GM18499 (cell line): Measurements from ENCODE around the gene SIRT2.
"Not testable (repeated sequence)": the region's sequence is repeated elsewhere in the genome, so short reads cannot be mapped to it uniquely, and the experiment has no call there.

Experiments
- ATAC-seq: cut with Tn5 transposase; IDR thresholded peaks from one replicate; pipeline ENCODE4 v1.9.1; 2021; ENCODE audit warnings: moderate number of reproducible peaks; ENCODE audit not compliant: insufficient read depth, unreplicated experiment

The SIRT2 gene

GRCh38 chr19:38900743-38901190, 1.3 kb upstream of the SIRT2 start:
- no peak for ATAC-seq

GRCh38 chr19:38900202-38900629, 798 bp upstream of the SIRT2 start:
- no peak for ATAC-seq

GRCh38 chr19:38898788-38899446, 501 bp downstream of the SIRT2 start:
- ATAC-seq = no peak

DNA sequence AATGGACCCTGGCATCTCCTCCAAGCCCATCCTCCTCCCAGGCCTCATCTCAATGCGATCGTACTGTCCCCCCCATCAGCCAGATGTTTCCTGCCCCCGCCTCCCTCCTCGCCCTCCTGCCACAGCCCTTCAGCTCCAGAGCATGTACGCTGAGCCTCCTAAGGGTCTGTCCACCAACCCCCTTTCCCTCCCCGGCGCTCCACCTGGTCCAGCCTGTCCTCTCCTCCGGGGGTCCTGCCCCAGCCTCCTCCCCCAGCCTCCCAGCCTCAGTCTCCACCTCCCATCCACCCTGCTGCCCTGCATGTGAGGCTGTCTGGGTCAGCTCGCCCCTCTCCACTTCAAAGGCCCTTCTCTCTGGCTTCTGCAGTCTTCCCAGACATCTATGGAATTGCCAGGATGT, 4.5 kb downstream of the SIRT2 start:
- ATAC-seq = no peak

DNA sequence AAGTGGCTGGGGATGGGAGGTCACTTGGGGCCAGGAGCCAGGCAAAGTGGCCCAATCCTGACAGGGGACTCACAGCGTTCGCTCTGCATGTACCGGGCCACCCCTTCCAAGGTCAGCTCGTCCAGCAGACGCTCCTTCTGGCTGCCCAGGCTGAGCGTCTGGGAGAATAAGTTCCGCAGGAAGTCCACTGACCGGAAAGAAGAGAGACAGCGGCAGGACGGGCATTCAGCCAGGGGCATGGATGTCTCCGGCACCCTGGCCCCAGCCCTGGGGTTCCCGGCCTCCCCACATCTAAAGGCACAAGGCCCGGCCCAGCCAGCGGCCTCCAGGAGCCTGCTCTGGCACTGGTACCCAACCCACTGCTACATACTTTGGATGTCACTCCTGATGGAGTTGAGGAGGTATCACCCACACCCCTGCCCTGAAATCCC, 6.1 kb downstream of the SIRT2 start:
- ATAC-seq = no peak

DNA sequence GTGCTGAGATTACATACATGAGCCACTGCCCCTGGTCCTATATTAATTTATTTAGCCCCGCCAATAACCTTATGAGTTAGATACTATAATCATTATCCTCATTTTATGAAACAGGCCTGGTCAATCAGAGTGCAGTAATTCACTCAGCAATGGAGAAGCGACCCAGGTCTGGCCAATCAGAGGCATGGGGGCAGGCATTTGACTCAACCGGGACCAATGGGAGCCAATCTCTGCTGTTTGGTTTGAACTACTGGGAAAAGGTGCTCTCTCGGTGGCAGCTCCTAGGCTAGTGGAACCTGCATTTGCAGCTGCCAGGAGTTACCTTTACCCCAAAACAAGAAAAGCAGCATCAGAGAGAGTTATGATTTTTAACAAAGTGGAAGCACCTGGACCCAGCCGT, 6.6 kb downstream of the SIRT2 start:
- ATAC-seq = no peak

DNA sequence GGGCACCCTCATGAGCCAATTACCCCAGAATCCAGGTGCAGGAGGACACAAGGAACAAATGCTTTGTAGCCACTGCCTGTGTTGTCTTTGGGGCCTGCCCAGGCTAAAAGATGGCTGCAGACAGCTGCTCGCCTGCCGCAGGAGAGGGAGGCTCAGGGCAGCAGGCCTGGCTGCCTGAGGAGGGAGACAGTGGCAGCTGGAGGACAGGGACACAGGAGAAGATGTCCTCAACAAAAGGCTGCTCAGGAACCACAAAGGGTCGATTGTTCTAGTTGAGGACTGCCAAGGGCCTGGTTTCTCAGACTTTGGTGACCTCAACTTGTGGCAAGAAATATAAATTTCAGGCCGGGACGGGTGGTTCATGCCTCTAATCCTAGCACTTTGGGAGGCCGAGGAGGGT, 7.6 kb downstream of the SIRT2 start:
- ATAC-seq = no peak

DNA sequence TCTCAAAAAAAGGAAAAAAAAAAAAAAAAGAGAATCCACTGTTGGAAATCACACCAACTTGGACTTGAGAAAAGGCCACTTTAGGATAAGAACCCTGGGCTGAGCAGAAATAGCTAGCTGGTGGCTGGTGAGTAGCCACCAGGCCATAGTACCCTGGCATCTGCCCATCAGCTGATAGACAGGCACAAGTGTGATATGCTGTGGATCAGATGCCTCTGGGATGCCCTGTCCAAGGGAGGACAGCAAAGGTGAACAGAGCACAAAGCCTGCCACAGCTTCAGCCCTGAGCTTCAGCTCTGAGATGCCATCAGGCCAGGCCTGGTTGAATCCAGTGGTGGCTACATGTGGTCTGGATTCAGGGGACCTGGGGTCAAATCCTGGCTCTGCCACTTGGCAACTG, 8.7 kb downstream of the SIRT2 start:
- no peak for ATAC-seq

DNA sequence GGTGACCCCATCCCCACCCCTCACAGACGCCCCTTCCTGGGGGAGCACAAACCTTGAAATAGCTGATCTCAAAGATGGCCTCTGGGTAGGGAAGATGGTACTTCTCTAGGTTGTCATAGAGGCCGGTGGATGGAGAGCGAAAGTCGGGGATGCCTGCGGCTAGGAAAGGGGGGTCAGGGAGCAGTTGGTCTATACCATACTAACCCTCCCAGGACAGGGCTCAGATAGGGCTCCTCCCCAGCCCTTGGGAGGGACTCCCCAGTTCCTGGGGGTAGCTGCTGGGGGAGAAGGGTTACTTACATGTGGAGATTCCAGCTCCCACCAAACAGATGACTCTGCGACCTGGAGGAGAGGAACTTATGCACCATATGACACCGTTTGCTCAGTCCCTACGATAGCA, 9.6 kb downstream of the SIRT2 start:
- ATAC-seq = no peak

GRCh38 chr19:38888876-38889275, 10.5 kb downstream of the SIRT2 start:
- no peak for ATAC-seq

GRCh38 chr19:38884691-38885090, 14.7 kb downstream of the SIRT2 start:
- not testable (repeated sequence) for ATAC-seq

DNA sequence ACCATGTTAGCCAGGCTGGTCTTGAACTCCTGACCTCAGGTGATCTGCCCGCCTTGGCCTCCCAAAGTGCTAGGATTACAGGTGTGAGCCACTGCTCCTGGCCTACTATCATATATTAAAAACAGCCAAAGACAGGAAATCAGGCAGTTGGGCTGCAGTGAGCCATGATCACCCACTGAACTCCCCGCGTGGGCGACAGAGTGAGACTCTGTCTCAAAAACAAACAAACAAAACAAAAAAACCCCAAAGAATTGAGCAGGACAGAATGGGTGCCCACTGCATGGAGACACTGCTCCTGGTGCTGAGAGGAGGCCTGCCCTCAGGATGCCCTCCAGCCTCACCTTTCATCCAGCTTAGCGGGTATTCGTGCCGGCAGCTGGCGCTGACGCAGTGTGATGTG, 16.1 kb downstream of the SIRT2 start:
- ATAC-seq = no peak

GRCh38 chr19:38880882-38881609, 18.4 kb downstream of the SIRT2 start:
- no peak for ATAC-seq

- no peak for ATAC-seq
Observed at GRCh38 chr19:38880076-38880881, 19.1 kb downstream of the SIRT2 start.

- no peak for ATAC-seq
Observed at GRCh38 chr19:38879400-38879751, 20.0 kb downstream of the SIRT2 start.

DNA sequence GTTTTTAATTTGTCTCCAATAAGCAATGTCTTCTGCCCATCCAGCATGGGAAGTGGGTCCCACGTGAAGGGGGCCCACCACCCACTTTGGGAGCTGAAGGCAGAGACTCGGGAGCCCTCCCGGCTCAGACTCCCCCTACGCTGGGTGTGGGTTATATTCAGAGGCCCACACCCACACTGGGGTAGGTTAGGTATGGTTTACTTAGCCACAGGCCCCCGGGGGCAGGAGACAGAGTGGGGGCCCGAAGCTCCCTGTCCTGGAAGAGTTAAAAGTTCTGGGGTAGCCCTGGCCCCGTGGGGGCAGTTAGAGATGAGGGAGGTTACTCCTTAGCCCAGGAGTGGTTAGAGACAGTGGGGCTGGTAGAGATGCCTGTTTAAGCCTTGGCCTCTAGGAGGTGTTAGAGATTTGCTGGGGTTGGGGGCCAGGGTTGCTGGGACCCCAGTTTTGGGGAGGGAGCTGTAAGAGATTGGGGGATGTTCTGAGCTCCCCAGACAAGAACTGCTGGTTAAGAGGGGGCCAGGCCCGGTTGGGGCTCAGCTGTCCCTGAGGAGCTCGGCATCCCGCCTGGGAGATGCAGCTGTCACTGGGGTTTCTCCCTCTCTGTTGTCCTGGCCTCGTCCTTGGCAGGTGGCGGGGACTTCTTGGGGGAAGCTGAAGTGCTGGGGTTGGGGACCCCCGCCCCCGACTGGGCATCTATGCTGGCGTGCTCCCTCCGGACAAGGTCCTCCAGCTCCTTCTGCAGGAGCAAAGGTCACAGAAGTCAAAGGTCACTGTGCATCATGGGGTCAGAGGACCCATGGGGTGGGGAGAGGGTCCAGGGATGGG, 20.6 kb downstream of the SIRT2 start:
- ATAC-seq = no peak

- ATAC-seq = no peak
Observed at GRCh38 chr19:38877781-38878574, 21.4 kb downstream of the SIRT2 start, which contains the start of gene RINL. TSS of gene RINL (minus strand) at chr19:38878275. CDS start at chr19:38876742, 1,533 bp downstream.

DNA sequence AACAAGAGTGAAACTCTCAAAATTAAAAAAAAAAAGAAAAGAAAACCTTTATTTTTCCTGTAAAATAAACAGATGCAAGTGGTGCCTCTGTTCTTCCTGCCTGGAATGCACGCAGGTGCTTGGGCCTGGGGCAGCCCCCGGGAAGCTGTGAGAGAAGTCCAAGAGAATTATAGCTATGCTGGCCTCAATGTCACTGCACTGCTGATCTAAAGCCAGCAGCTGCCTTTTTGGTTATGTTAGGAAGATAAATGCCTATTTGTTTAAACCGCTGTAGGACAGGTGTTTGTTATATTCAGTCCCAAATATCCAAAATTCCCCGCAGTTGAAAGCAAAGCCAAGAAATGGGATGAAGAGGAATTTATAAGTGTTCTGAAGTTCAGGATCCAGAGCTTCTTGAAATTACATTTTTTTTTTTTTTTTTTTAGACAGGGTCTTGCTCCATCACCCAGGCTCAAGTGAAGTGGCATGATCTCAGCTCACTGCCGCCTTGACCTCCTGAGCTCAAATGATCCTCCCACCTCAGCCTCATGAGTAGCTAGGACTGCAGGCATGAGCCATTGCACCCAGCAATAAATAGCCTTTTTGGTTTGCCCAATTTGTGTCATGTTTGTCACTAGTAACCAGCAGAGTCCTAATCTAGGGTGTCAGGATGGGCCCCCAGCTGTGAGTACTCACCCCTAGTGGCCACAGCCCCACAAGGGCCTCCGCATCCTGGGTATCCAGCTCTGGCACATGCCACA, 23.6 kb downstream of the SIRT2 start:
- no peak for ATAC-seq

- ATAC-seq = not testable (repeated sequence)
Observed at GRCh38 chr19:38873400-38873799, 26.0 kb downstream of the SIRT2 start.
